HEK293 (cell line): Measurements from ENCODE around the gene PCYOX1L.

ENCODE experiments used
- GFI1B ChIP-seq: fragments of 450-650 bp; formaldehyde crosslinking; IDR thresholded peaks from 2 replicates; pipeline ENCODE4 v1.5.1; 2016; ENCODE audit warnings: missing biosample characterization, missing genetic modification characterization
- KLF1 ChIP-seq: fragments of 450-650 bp; formaldehyde crosslinking; IDR thresholded peaks from 2 replicates; pipeline ENCODE4 v1.5.1; 2016; ENCODE audit warnings: missing biosample characterization, missing genetic modification characterization
- RBAK ChIP-seq: fragments of 450-650 bp; formaldehyde crosslinking; IDR thresholded peaks from 2 replicates; pipeline ENCODE4 v1.5.1; 2016; ENCODE audit warnings: missing biosample characterization, missing genetic modification characterization
- SALL2 ChIP-seq: fragments of 450-650 bp; formaldehyde crosslinking; IDR thresholded peaks from 2 replicates; pipeline ENCODE4 v1.5.0; 2017; ENCODE audit warnings: missing biosample characterization, mild to moderate bottlenecking, missing genetic modification characterization, borderline replicate concordance
- SCRT1 ChIP-seq: fragments of 450-650 bp; formaldehyde crosslinking; IDR thresholded peaks from 2 replicates; pipeline ENCODE4 v1.5.1; 2016; ENCODE audit warnings: missing biosample characterization, missing genetic modification characterization, borderline replicate concordance
- ZNF174 ChIP-seq: fragments of 450-650 bp; formaldehyde crosslinking; IDR thresholded peaks from 2 replicates; pipeline ENCODE4 v1.5.0; 2017; ENCODE audit warnings: missing biosample characterization, mild to moderate bottlenecking, missing genetic modification characterization
- ZNF248 ChIP-seq: fragments of 450-650 bp; formaldehyde crosslinking; IDR thresholded peaks from 2 replicates; pipeline ENCODE4 v1.5.1; 2017; ENCODE audit warnings: missing biosample characterization, missing genetic modification characterization
- ZNF266 ChIP-seq: fragments of 450-650 bp; formaldehyde crosslinking; IDR thresholded peaks from 2 replicates; pipeline ENCODE4 v1.5.1; 2016; ENCODE audit warnings: missing biosample characterization, missing genetic modification characterization, low read depth
- ZNF335 ChIP-seq: fragments of 450-650 bp; formaldehyde crosslinking; conservative IDR thresholded peaks from 2 replicates; pipeline ENCODE4 v1.5.1; 2016; ENCODE audit warnings: missing biosample characterization, missing genetic modification characterization
- ZNF37A ChIP-seq: fragments of 450-650 bp; IDR thresholded peaks from 2 replicates; pipeline ENCODE4 v1.5.1; 2018; ENCODE audit warnings: missing biosample characterization, missing genetic modification characterization
- ZNF544 ChIP-seq: fragments of 450-650 bp; formaldehyde crosslinking; IDR thresholded peaks from 2 replicates; pipeline ENCODE4 v1.5.0; 2017; ENCODE audit warnings: missing biosample characterization, missing genetic modification characterization
- ZNF555 ChIP-seq: fragments of 450-650 bp; formaldehyde crosslinking; conservative IDR thresholded peaks from 2 replicates; pipeline ENCODE4 v1.5.1; 2017; ENCODE audit warnings: missing biosample characterization, mild to moderate bottlenecking, missing genetic modification characterization, inconsistent platforms
- ZNF560 ChIP-seq: fragments of 450-650 bp; formaldehyde crosslinking; IDR thresholded peaks from 2 replicates; pipeline ENCODE4 v1.5.1; 2017; ENCODE audit warnings: missing biosample characterization, missing genetic modification characterization, borderline replicate concordance
- ZNF596 ChIP-seq: fragments of 450-650 bp; IDR thresholded peaks from 2 replicates; pipeline ENCODE4 v1.5.0; 2018; ENCODE audit warnings: missing biosample characterization, mild to moderate bottlenecking, missing genetic modification characterization, moderate library complexity
- ZNF629 ChIP-seq: fragments of 450-650 bp; formaldehyde crosslinking; IDR thresholded peaks from 2 replicates; pipeline ENCODE4 v1.5.1; 2017; ENCODE audit warnings: missing biosample characterization, missing genetic modification characterization
- ZNF654 ChIP-seq: fragments of 450-650 bp; formaldehyde crosslinking; IDR thresholded peaks from 2 replicates; pipeline ENCODE4 v1.5.1; 2016; ENCODE audit warnings: low read depth, missing biosample characterization, missing genetic modification characterization
- ZNF76 ChIP-seq: fragments of 450-650 bp; formaldehyde crosslinking; IDR thresholded peaks from 2 replicates; pipeline ENCODE4; 2016; ENCODE audit warnings: low read depth, missing biosample characterization, missing genetic modification characterization, borderline replicate concordance
- ZNF768 ChIP-seq: fragments of 450-650 bp; formaldehyde crosslinking; IDR thresholded peaks from 2 replicates; pipeline ENCODE4 v1.5.1; 2018; ENCODE audit warnings: missing biosample characterization, mild to moderate bottlenecking, missing genetic modification characterization
- ZNF843 ChIP-seq: fragments of 450-650 bp; formaldehyde crosslinking; IDR thresholded peaks from 2 replicates; pipeline ENCODE4 v1.5.1; 2016; ENCODE audit warnings: missing biosample characterization, missing genetic modification characterization
- TF ChIP-seq, protein P1 (sequence below): fragments of 450-650 bp; formaldehyde crosslinking; IDR thresholded peaks from 2 replicates; pipeline ENCODE4 v1.5.1; 2016; ENCODE audit warnings: missing biosample characterization, missing genetic modification characterization, borderline replicate concordance
- TF ChIP-seq, protein P2 (sequence below): fragments of 450-650 bp; formaldehyde crosslinking; IDR thresholded peaks from 2 replicates; pipeline ENCODE4 v1.5.1; 2017; ENCODE audit warnings: missing biosample characterization, mild to moderate bottlenecking, missing genetic modification characterization, moderate library complexity
- TF ChIP-seq, protein P3 (sequence below): fragments of 450-650 bp; formaldehyde crosslinking; IDR thresholded peaks from 2 replicates; pipeline ENCODE4 v1.5.1; 2017; ENCODE audit warnings: missing biosample characterization, missing genetic modification characterization
- TF ChIP-seq, protein P4 (sequence below): fragments of 450-650 bp; formaldehyde crosslinking; IDR thresholded peaks from 2 replicates; pipeline ENCODE4 v1.5.1; 2017; ENCODE audit warnings: missing biosample characterization, missing genetic modification characterization
- TF ChIP-seq, protein P5 (sequence below): fragments of 450-650 bp; formaldehyde crosslinking; IDR thresholded peaks from 2 replicates; pipeline ENCODE4 v1.5.1; 2017; ENCODE audit warnings: missing biosample characterization, missing genetic modification characterization
- TF ChIP-seq, protein P6 (sequence below): fragments of 450-650 bp; formaldehyde crosslinking; IDR thresholded peaks from 2 replicates; pipeline ENCODE4 v1.5.1; 2016; ENCODE audit warnings: missing biosample characterization, missing genetic modification characterization
- TF ChIP-seq, protein P7 (sequence below): fragments of 450-650 bp; IDR thresholded peaks from 2 replicates; pipeline ENCODE4 v1.5.1; 2018; ENCODE audit warnings: missing biosample characterization, missing genetic modification characterization

The PCYOX1L gene

DNA sequence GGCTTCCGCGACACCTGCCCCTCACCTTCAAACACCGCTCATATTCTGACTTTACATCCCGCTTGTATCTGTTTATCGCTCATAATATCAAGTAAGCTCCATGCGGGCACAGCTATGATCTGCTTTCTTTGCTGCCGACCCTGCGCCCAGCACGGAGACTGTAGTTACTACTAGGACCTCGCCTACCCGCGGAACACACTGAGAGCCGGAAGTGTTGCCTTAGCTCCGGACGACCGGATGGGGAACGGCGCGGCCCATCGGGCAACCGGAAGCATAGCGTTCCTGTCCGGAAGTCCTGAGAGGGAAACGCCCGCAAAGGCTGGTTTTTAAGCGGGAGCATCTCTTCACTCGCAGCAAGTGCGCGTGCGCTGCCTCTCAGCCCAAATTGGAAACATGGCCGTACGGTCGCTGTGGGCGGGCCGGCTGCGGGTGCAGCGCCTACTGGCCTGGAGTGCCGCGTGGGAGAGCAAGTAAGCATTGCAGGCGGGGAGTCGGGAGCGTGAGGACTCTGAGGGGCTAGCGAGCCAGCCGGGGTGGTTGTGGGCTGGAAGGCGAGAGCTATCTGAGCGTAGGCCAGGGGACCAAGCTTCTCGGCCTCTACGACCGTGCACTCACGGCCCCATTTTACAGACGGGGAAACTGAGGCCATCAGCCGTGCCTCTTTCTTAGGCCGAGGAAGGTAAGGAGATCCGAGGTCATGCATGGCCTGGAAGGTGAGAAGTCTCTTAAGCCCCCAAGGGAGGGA lies 12.5 kb upstream of the PCYOX1L start, which contains the start of gene GRPEL2 (continued):
- TF ChIP-seq, protein P1, sequence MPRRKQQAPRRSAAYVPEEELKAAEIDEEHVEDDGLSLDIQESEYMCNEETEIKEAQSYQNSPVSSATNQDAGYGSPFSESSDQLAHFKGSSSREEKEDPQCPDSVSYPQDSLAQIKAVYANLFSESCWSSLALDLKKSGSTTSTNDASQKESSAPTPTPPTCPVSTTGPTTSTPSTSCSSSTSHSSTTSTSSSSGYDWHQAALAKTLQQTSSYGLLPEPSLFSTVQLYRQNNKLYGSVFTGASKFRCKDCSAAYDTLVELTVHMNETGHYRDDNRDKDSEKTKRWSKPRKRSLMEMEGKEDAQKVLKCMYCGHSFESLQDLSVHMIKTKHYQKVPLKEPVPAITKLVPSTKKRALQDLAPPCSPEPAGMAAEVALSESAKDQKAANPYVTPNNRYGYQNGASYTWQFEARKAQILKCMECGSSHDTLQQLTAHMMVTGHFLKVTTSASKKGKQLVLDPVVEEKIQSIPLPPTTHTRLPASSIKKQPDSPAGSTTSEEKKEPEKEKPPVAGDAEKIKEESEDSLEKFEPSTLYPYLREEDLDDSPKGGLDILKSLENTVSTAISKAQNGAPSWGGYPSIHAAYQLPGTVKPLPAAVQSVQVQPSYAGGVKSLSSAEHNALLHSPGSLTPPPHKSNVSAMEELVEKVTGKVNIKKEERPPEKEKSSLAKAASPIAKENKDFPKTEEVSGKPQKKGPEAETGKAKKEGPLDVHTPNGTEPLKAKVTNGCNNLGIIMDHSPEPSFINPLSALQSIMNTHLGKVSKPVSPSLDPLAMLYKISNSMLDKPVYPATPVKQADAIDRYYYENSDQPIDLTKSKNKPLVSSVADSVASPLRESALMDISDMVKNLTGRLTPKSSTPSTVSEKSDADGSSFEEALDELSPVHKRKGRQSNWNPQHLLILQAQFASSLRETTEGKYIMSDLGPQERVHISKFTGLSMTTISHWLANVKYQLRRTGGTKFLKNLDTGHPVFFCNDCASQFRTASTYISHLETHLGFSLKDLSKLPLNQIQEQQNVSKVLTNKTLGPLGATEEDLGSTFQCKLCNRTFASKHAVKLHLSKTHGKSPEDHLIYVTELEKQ, result 0 out of 2 replicates have a peak, but pooled peaks have one; percentile 48
- TF ChIP-seq, protein P2, sequence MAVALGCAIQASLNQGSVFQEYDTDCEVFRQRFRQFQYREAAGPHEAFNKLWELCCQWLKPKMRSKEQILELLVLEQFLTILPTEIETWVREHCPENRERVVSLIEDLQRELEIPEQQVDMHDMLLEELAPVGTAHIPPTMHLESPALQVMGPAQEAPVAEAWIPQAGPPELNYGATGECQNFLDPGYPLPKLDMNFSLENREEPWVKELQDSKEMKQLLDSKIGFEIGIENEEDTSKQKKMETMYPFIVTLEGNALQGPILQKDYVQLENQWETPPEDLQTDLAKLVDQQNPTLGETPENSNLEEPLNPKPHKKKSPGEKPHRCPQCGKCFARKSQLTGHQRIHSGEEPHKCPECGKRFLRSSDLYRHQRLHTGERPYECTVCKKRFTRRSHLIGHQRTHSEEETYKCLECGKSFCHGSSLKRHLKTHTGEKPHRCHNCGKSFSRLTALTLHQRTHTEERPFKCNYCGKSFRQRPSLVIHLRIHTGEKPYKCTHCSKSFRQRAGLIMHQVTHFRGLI (tag by site-specific recombination), result no peak; the same call in 1 of the 2 replicates
- TF ChIP-seq, protein P3, sequence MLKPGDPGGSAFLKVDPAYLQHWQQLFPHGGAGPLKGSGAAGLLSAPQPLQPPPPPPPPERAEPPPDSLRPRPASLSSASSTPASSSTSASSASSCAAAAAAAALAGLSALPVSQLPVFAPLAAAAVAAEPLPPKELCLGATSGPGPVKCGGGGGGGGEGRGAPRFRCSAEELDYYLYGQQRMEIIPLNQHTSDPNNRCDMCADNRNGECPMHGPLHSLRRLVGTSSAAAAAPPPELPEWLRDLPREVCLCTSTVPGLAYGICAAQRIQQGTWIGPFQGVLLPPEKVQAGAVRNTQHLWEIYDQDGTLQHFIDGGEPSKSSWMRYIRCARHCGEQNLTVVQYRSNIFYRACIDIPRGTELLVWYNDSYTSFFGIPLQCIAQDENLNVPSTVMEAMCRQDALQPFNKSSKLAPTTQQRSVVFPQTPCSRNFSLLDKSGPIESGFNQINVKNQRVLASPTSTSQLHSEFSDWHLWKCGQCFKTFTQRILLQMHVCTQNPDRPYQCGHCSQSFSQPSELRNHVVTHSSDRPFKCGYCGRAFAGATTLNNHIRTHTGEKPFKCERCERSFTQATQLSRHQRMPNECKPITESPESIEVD, result no peak
- TF ChIP-seq ZNF174, result no peak
- no peak for TF ChIP-seq GFI1B (tag by site-specific recombination)
- TF ChIP-seq, protein P4, sequence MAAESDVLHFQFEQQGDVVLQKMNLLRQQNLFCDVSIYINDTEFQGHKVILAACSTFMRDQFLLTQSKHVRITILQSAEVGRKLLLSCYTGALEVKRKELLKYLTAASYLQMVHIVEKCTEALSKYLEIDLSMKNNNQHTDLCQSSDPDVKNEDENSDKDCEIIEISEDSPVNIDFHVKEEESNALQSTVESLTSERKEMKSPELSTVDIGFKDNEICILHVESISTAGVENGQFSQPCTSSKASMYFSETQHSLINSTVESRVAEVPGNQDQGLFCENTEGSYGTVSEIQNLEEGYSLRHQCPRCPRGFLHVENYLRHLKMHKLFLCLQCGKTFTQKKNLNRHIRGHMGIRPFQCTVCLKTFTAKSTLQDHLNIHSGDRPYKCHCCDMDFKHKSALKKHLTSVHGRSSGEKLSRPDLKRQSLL (tag by site-specific recombination), result no peak
- peak; percentile 65 for TF ChIP-seq ZNF629
- no peak for TF ChIP-seq ZNF248 (tag by site-specific recombination)
- TF ChIP-seq RBAK (tag by site-specific recombination), result no peak
- TF ChIP-seq, protein P5, sequence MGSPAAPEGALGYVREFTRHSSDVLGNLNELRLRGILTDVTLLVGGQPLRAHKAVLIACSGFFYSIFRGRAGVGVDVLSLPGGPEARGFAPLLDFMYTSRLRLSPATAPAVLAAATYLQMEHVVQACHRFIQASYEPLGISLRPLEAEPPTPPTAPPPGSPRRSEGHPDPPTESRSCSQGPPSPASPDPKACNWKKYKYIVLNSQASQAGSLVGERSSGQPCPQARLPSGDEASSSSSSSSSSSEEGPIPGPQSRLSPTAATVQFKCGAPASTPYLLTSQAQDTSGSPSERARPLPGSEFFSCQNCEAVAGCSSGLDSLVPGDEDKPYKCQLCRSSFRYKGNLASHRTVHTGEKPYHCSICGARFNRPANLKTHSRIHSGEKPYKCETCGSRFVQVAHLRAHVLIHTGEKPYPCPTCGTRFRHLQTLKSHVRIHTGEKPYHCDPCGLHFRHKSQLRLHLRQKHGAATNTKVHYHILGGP (tag by site-specific recombination), result no peak
- TF ChIP-seq ZNF266 (tag by site-specific recombination), result no peak
- TF ChIP-seq, protein P6, sequence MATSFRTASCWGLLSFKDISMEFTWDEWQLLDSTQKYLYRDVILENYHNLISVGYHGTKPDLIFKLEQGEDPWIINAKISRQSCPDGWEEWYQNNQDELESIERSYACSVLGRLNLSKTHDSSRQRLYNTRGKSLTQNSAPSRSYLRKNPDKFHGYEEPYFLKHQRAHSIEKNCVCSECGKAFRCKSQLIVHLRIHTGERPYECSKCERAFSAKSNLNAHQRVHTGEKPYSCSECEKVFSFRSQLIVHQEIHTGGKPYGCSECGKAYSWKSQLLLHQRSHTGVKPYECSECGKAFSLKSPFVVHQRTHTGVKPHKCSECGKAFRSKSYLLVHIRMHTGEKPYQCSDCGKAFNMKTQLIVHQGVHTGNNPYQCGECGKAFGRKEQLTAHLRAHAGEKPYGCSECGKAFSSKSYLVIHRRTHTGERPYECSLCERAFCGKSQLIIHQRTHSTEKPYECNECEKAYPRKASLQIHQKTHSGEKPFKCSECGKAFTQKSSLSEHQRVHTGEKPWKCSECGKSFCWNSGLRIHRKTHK (tag by site-specific recombination), result no peak
- no peak for TF ChIP-seq ZNF596
- peak; percentile 58 for TF ChIP-seq ZNF843
- no peak for TF ChIP-seq SALL2 (tag by site-specific recombination)
- no peak for TF ChIP-seq ZNF544 (tag by site-specific recombination)
- no peak for TF ChIP-seq SCRT1
- TF ChIP-seq ZNF560 (tag by site-specific recombination), result no peak
- TF ChIP-seq ZNF555, result no peak
- no peak; the same call in 1 of the 2 replicates for TF ChIP-seq ZNF76 (tag by site-specific recombination)
- no peak for TF ChIP-seq ZNF654 (tag by site-specific recombination)
- TF ChIP-seq ZNF37A (tag by site-specific recombination), result no peak
- TF ChIP-seq ZNF768, result no peak
- TF ChIP-seq ZNF335 (tag by site-specific recombination), result peak; percentile 98
- TF ChIP-seq KLF1, result peak; percentile 53
- TF ChIP-seq, protein P7, sequence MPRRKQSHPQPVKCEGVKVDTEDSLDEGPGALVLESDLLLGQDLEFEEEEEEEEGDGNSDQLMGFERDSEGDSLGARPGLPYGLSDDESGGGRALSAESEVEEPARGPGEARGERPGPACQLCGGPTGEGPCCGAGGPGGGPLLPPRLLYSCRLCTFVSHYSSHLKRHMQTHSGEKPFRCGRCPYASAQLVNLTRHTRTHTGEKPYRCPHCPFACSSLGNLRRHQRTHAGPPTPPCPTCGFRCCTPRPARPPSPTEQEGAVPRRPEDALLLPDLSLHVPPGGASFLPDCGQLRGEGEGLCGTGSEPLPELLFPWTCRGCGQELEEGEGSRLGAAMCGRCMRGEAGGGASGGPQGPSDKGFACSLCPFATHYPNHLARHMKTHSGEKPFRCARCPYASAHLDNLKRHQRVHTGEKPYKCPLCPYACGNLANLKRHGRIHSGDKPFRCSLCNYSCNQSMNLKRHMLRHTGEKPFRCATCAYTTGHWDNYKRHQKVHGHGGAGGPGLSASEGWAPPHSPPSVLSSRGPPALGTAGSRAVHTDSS (tag by site-specific recombination), result no peak
